ENCODE results near the gene GALNT18. TPM values are rescaled to one million over a fixed set of nuclear protein-coding genes. Genes with fewer than 3 reads are reported as not detected.

Gene GALNT18
- total RNA-seq, 1 experiment from 2014 or later = 1.7 TPM

DNA sequence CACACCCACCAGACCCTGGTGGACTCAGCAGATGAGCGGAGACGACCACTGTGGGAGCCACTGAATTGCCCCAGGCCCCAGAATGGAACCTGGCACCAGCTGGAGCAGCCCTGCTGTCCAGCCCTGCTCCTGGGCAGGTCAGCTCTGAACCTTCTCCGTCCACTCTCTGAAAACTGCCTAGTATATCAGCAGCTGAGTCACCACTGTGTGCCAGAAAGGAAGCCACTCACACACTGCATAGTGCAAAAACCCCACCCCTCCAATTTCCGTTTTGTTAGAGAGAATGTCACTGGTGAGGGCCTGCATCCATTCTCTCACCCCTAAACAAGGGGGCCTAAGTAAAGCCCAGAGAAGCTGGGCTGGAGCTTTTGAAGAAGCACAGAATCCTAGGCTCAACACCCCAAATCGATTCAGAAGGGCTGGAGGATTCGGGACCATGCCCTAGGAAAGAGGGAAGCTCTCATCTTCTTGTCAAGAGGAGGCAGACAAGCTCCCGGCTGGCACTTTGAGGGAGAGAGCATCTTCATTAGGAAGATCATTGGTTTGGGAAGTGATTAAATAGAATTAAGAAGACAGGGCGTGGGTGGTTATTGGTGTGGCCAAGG, 44.5 kb downstream of the GALNT18 start:
- TF ChIP-seq, protein P1, sequence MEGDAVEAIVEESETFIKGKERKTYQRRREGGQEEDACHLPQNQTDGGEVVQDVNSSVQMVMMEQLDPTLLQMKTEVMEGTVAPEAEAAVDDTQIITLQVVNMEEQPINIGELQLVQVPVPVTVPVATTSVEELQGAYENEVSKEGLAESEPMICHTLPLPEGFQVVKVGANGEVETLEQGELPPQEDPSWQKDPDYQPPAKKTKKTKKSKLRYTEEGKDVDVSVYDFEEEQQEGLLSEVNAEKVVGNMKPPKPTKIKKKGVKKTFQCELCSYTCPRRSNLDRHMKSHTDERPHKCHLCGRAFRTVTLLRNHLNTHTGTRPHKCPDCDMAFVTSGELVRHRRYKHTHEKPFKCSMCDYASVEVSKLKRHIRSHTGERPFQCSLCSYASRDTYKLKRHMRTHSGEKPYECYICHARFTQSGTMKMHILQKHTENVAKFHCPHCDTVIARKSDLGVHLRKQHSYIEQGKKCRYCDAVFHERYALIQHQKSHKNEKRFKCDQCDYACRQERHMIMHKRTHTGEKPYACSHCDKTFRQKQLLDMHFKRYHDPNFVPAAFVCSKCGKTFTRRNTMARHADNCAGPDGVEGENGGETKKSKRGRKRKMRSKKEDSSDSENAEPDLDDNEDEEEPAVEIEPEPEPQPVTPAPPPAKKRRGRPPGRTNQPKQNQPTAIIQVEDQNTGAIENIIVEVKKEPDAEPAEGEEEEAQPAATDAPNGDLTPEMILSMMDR (conservative IDR thresholded peaks at IDR 0.05) = no peak
- H3K9me3 ChIP-seq (ENCODE audit: control insufficient read depth, low read depth, low read length) = no peaks in the 10 kb centered on the region
- no peak overlapping the region for H2BK5ac ChIP-seq (ENCODE audit: insufficient read length, low read length)
- no peak overlapping the region for H2BK15ac ChIP-seq (ENCODE audit: low read depth, low read length)
- H3K4me3 Mint-ChIP-seq = no peak overlapping the region
- WGBS (ENCODE audit: extremely low coverage, insufficient read length, low lambda C conversion rate) = no CpG with 5 or more reads among the region's 8 CpGs
- no peak overlapping the region for H3K14ac ChIP-seq (ENCODE audit: insufficient read depth, low read length)
- H3K18ac ChIP-seq (ENCODE audit: insufficient read length, low read depth, low read length) = no peak overlapping the region
- H3K23ac ChIP-seq (ENCODE audit: insufficient read length, low read depth, low read length) = no peak overlapping the region
- H3K27me3 ChIP-seq (ENCODE audit: insufficient read depth, low read length) = no peaks in the 10 kb centered on the region; the same call in 1 of the 2 replicates
- H3K27ac ChIP-seq (ENCODE audit: insufficient read length, low read depth, low read length) = no peak overlapping the region
- no peak overlapping the region for H3K4me2 ChIP-seq (ENCODE audit: insufficient read depth, insufficient read length, low read length)
- H3K4me1 Mint-ChIP-seq = peaks cover 13 to 23% of the 10 kb centered on the region in 2 experiments
- H2BK20ac ChIP-seq (ENCODE audit: low read depth, low read length, poor library complexity, severe bottlenecking) = no peak overlapping the region
- peak overlapping the region in 1 of 3 experiments; percentile 28; a peak in 2 of 7 replicates for H3K27ac Mint-ChIP-seq
- H4K91ac ChIP-seq (ENCODE audit: insufficient read length, low read depth, low read length) = no peak overlapping the region
- DNase-seq = peak; percentile 5
- H2BK120ac ChIP-seq (ENCODE audit: low read depth, low read length, poor library complexity, severe bottlenecking) = no peak overlapping the region
- H3T11ph ChIP-seq (ENCODE audit: low read length) = no peak overlapping the region
- H4K20me1 ChIP-seq (ENCODE audit: control insufficient read depth, insufficient read depth, insufficient read length) = no peaks in the 10 kb centered on the region
- no peaks in the 10 kb centered on the region; the same call in 1 of the 2 replicates for H3K27me3 Mint-ChIP-seq (ENCODE audit: low read depth)
- no peak overlapping the region for H2AFZ ChIP-seq (ENCODE audit: low read length)
- H4K5ac ChIP-seq (ENCODE audit: insufficient read length, low read depth, low read length) = no peak overlapping the region
- no peaks in the 10 kb centered on the region for H3K23me2 ChIP-seq (ENCODE audit: insufficient read length, low read depth, low read length, poor library complexity, severe bottlenecking)
- no peak overlapping the region for H2AK5ac ChIP-seq (ENCODE audit: insufficient read length, low read length)
- H3K9me3 Mint-ChIP-seq = no peaks in the 10 kb centered on the region
- no peaks in the 10 kb centered on the region for H3K4me1 ChIP-seq (ENCODE audit: insufficient read depth, low read length)
- H3K79me1 ChIP-seq (ENCODE audit: insufficient read depth, low read depth, low read length, poor library complexity, severe bottlenecking) = no peaks in the 10 kb centered on the region
- H3K4ac ChIP-seq (ENCODE audit: low read depth, low read length) = no peak overlapping the region
- H2BK12ac ChIP-seq (ENCODE audit: insufficient read length, low read depth, low read length) = no peak overlapping the region
- no peak overlapping the region for H3K9ac ChIP-seq (ENCODE audit: extremely low read depth, insufficient read length, low read length)
- H3K36me3 Mint-ChIP-seq (ENCODE audit: insufficient read depth in 1 of 3, low read depth in 3 of 3) = no peaks in the 10 kb centered on the region
- no peaks in the 10 kb centered on the region for H3K79me2 ChIP-seq (ENCODE audit: insufficient read depth, low read length)
- no peak overlapping the region for H4K8ac ChIP-seq (replicated peaks; ENCODE audit: insufficient read length, low read depth, low read length)
- H3K56ac ChIP-seq (ENCODE audit: insufficient read length, low read depth, low read length) = no peak overlapping the region
